Measurements from ENCODE around the gene EP400.
"Not testable (repeated sequence)": the region's sequence is repeated elsewhere in the genome, so short reads cannot be mapped to it uniquely, and the experiment has no call there.

EP400 gene

DNA sequence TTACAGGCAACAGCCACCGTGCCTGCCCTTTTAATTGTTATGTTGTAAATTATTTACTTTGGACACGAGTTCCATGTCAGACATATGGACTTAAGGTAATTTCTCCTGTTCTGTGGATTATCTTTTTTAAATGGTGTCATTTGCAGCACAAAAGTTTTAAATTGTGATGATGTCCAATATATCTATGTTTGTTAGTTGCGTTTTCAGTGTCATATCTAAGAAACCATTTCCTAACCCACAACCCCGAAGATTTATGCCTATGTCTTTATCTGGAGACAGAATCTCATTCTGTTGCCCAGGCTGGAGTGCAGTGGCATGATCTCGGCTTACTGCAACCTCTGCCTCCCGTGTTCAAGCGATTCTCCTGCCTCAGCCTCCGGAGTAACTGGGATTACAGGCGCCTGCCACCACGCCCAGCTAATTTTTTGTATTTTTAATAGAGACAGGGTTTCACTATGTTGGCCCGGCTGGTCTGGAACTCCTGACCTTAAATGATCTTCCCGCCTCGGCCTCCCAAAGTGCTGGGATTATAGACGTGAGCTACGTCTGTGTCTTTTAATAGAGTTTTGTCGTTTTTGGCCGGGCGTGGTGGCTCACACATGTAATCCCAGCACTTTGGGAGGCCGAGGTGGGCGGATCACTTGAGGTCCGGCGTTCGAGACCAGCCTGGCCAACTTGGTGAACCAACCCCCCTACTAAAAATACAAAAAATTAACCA, 870 bp upstream of the EP400 start:
- not testable (repeated sequence) for DNase-seq (ENCODE audit: low read depth in 2 of 2)

- DNase-seq (ENCODE audit: low read depth in 2 of 2), result no peak
Observed at GRCh38 chr12:131950182-131950913, 606 bp downstream of the EP400 start.

GRCh38 chr12:131953810-131954209, 4.1 kb downstream of the EP400 start:
- not testable (repeated sequence) for DNase-seq (ENCODE audit: low read depth in 2 of 2)

DNA sequence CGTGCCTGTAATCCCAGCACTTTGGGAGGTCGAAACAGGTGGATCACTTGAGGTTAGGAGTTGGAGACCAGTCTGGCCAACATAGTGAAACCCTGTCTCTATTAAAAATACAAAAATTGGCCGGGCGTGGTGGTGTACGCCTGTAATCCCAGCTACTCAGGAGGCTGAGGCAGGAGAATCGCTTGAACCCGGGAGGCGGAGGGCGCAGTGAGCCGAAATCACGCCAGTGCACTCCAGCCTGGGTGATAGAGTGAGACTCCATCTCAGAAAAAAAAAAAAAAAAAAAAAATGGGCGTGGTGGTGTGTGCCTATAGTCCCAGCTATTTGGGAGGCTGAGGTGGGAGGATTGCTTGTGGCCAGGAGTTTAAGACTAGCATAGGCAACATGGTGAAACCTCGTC, 4.7 kb downstream of the EP400 start:
- DNase-seq (ENCODE audit: low read depth in 2 of 2), result not testable (repeated sequence)

DNA sequence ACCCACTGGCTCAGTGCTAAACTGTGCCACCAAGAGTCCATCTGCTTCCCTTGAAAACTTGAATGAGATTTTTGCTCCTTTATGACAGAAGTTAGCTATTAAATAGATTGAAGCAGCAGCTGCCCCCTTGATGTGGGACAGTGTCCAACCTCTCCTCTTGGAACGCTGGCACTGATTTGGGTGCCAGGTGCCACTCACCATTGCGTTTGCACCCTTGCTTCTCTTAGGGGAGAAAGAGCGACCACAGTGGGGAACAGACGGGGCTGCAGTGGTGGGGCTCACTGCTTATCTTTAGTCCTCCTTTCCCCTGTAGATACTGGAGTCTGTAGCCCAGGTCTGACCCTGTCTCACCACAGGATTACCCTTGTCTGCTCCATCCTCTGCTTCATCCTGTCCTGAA, 9.4 kb downstream of the EP400 start:
- no peak for DNase-seq (ENCODE audit: low read depth in 2 of 2)

GRCh38 chr12:131959641-131960589, 10.2 kb downstream of the EP400 start:
- no peak for DNase-seq (ENCODE audit: low read depth in 2 of 2)

DNA sequence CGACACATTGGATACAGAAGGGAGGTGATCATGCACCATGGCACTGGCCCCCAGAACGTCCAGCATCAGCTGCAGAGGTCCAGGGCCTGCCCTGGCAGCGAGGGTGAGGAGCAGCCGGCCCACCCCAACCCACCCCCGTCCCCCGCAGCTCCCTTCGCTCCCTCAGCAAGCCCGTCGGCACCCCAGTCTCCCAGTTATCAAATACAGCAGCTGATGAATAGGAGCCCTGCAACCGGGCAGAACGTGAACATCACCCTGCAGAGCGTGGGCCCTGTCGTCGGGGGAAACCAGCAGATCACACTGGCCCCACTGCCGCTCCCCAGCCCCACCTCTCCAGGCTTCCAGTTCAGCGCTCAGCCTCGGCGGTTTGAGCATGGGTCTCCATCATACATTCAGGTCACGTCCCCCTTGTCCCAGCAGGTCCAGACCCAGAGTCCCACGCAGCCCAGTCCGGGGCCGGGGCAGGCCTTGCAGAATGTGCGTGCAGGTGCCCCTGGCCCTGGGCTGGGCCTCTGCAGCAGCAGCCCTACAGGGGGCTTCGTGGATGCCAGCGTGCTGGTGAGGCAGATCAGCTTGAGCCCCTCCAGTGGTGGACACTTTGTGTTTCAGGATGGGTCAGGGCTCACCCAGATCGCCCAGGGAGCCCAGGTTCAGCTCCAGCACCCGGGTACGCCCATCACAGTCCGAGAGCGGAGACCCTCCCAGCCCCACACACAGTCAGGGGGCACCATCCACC, 11.0 kb downstream of the EP400 start:
- DNase-seq (ENCODE audit: low read depth in 2 of 2), result not testable (repeated sequence)

DNA sequence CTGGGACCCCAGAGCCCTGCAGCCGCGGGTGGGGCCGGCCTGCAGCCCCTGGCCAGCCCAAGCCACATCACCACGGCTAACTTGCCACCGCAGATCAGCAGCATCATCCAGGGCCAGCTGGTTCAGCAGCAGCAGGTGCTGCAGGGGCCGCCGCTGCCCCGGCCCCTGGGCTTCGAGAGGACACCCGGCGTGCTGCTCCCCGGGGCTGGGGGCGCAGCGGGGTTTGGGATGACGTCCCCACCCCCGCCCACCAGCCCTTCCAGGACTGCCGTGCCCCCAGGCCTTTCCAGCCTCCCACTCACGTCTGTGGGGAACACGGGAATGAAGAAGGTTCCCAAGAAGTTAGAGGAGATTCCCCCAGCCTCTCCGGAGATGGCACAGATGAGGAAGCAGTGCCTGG, 11.6 kb downstream of the EP400 start:
- not testable (repeated sequence) for DNase-seq (ENCODE audit: low read depth in 2 of 2)

- DNase-seq (ENCODE audit: low read depth in 2 of 2), result no peak
Observed at GRCh38 chr12:131962069-131962468, 12.3 kb downstream of the EP400 start.

DNA sequence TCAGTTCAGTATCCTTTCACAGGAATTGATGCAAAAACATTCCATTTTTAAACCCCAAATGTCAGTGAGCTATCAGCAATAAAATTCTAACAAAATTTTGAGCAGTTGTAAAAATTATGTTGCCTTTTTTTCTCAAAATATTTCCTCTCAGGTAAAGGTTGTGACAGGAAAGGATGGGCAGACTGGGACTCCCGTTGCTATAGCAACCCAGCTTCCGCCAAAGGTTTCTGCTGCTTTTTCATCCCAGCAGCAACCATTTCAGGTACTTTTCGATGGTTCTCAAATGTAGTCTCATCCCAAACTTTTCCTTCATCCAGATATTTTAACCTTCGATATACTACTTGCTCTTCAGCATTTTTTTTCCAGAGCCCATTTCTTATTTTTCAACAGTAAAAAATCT, 13.6 kb downstream of the EP400 start:
- no peak for DNase-seq (ENCODE audit: low read depth in 2 of 2)

- DNase-seq (ENCODE audit: low read depth in 2 of 2), result no peak
Observed at GRCh38 chr12:131965073-131965472, 15.3 kb downstream of the EP400 start.

DNA sequence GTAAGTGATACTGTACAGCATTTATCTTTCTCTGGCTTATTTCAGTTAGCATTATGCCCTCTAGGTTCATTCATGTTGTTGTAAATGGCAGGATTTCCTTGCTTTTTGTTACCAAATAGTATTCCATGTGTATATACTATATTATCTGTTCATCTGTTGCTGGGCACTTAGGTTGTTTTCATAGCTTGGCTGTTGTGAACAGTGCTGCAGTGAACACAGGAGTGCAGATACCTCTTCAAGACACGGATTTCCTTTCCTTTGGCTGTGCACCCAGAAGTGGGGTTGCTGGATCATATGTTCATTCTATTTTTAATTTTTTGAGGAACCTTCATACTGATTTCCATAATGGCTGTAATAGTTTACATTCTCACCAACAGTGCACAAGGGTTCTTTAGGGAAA, 21.5 kb downstream of the EP400 start:
- DNase-seq (ENCODE audit: low read depth in 2 of 2), result no peak

GRCh38 chr12:131975228-131975627, 25.5 kb downstream of the EP400 start:
- no peak for DNase-seq (ENCODE audit: low read depth in 2 of 2)

DNA sequence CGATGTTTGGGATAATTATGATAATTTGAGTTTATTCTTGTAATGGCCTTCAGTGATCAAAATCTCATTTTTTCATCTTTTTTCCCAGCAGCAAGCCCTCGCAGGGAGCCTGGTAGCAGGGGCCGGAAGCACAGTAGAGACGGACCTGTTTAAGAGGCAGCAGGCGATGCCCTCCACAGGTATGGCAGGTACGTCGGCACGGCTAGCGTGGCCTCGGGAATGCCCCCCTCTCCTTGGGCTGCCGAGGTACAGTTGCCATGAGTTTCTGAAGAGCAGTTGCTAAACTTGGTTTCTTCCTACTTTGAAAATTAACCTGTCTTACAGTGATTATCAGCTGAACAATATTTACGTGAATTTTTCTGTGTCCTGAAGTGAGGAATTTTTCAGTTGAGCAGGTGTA, 29.9 kb downstream of the EP400 start:
- DNase-seq (ENCODE audit: low read depth in 2 of 2), result no peak

DNA sequence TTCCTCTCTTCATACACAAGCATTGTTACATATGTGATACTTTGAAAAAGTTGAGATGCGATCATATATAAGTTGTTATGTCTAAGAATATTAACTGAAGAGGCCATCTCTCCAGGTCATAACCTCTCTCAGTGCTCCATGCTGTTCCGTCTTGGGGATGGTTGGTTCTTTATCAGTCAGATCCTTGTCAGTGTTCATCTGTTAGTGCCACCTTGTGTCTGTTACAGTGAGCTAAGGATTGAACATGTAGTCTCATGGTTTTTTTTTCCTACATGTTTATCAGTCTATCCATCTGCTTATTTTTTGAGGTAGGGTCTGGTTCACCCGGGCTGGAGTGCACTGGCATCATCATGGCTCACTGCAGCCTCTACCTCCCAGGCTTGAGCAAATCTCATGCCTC, 30.5 kb downstream of the EP400 start:
- DNase-seq (ENCODE audit: low read depth in 2 of 2), result no peak

- no peak for DNase-seq (ENCODE audit: low read depth in 2 of 2)
Observed at GRCh38 chr12:131981388-131981787, 31.6 kb downstream of the EP400 start.

- DNase-seq (ENCODE audit: low read depth in 2 of 2), result no peak
Observed at GRCh38 chr12:131982041-131982440, 32.3 kb downstream of the EP400 start.

DNA sequence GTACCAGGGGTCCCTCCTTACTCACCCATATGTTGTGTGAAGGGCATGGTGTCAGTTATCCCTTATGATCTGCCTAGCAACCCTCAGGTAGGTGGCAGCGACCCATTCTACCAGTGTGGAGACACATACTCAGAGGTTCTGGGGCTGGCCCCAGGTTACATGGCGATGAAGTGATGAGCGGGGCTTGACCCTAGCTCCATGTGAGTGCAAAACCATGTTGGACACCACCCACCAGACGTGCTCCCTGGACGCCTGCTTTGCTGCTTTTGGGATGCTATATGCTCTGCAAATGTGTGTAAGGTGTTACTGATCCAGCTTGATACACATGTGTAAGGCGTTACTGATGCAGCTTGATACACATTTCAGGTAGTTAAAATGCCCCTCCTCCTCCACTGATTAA, 33.3 kb downstream of the EP400 start:
- no peak for DNase-seq (ENCODE audit: low read depth in 2 of 2)

DNA sequence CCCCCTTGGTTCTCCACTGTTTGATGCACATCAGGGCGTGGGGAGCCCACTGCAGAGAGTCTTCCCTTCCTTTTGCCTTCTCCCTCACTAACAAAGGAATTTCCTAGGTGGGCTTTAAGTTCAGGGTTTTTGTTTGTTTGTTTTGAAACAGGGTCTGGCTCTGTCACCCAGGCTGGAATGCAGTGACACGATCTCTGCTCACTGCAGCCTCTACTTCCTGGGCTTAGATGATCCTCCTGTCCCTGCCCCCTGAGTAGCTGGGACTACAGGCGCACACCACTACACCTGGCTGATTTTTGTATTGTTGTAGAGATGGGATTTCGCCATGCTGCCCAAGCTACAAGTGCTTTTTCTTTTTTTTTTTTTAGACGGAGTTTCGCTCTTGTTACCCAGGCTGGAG, 33.8 kb downstream of the EP400 start:
- no peak for DNase-seq (ENCODE audit: low read depth in 2 of 2)

- no peak for DNase-seq (ENCODE audit: low read depth in 2 of 2)
Observed at GRCh38 chr12:131984334-131984733, 34.6 kb downstream of the EP400 start.

- DNase-seq (ENCODE audit: low read depth in 2 of 2), result not testable (repeated sequence)
Observed at GRCh38 chr12:131985510-131985875, 35.8 kb downstream of the EP400 start.

DNA sequence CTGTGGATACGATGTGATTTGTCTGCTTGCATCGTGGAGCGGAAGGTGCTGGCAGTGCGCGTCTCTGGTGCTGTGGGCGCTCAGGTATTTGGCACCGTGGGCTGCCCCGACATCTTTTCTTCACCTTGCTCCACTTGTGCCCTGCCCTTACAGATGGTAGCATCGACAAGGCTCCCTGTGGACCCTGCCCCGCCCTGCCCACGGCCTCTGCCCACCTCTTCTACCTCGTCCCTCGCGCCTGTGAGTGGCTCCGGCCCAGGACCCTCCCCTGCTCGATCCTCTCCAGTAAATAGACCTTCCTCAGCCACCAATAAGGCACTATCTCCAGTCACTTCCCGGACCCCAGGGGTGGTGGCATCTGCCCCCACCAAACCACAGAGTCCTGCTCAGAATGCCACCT, 36.6 kb downstream of the EP400 start:
- no peak for DNase-seq (ENCODE audit: low read depth in 2 of 2)

Measured in stimulated activated CD8-positive, alpha-beta memory T cell treated with anti-CD3 and anti-CD28 coated beads, Interleukin-2, amount 100 ng/mL, for 1 hour (primary cell).